PC-3 (cell line): ENCODE results near the gene TMC2.

Experiments
- CTCF ChIP-seq: fragments of 300-600 bp; sonication (generic); conservative IDR thresholded peaks from 2 replicates; pipeline ENCODE4 v1.5.1; 2017; ENCODE audit warnings: antibody characterized with exemption, low read depth, mild to moderate bottlenecking, low read length
- EZH2phosphoT487 ChIP-seq: fragments of 300-600 bp; sonication (generic); IDR thresholded peaks from 2 replicates; pipeline ENCODE4 v1.6.1; 2018; ENCODE audit warnings: mild to moderate bottlenecking, antibody characterized with exemption, low read length, borderline replicate concordance

- no peak for TF ChIP-seq CTCF
- TF ChIP-seq EZH2phosphoT487 = no peak
Measured at GRCh38 chr20:2518558-2518957, 17.8 kb upstream of the TMC2 start.
